ENCODE results near the gene ENDOV. TPM values are rescaled to one million over a fixed set of nuclear protein-coding genes. Genes with fewer than 3 reads are reported as not detected.

ENDOV gene
- total RNA-seq, 2 experiments from 2014 or later, result 16.8 to 18.1 TPM

- POLR2A ChIA-PET, result interaction anchor here (0.6 to 1.3 kb wide), 3 partner anchors 16 to 1238 kb away, joined by 3 to 4 read pairs (median 4); no protein-coding TSS in a partner anchor
Observed at GRCh38 chr17:80377798-80378197, 37.2 kb upstream of the ENDOV start.

DNA sequence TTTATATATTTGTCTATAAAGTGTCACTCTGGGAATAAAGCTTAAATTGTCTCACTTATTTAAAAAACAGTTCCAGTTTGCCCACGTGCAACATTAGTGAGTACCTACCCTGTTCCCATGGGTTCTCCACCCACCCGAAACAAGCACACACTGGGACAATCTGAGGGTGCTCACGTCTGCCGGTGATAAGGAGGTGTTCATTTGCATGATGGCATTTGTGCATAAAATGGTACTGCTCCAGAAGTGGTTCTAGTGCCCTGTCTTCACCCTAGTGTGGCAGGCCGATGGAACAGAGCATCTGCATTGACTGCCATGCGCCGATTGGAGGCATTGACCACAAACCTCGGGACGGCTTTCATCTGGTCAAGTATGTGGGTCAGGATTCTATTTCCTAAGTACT lies 35.6 kb upstream of the ENDOV start:
- no peak overlapping the region for H3K27ac Mint-ChIP-seq
- TF ChIP-seq CTCF (IDR thresholded peaks at IDR 0.05), result no peak
- H3K9me3 Mint-ChIP-seq, result no peaks in the 10 kb centered on the region
- CTCF ChIA-PET, result interaction anchor here (0.8 kb wide), 1 partner anchor 126 kb away, joined by 3 read pairs; no protein-coding TSS in a partner anchor
- H3K36me3 Mint-ChIP-seq (ENCODE audit: low read depth), result peaks cover 64% of the 10 kb centered on the region
- intact Hi-C loops (cut with micrococcal nuclease), result no loop called here
- H3K4me3 Mint-ChIP-seq, result no peak overlapping the region
- ATAC-seq (no peak), DNase-seq (no peak)
- POLR2A ChIA-PET, result interaction anchor here (1.3 kb wide), 1 partner anchor 19 kb away, joined by 4 read pairs; no protein-coding TSS in a partner anchor
- H3K4me1 Mint-ChIP-seq (ENCODE audit: low read depth), result no peaks in the 10 kb centered on the region
- no peaks in the 10 kb centered on the region for H3K27me3 Mint-ChIP-seq

More at GRCh38 chr17:80377798-80378197, 37.2 kb upstream of the ENDOV start:
- Mint-ChIP-seq H3K9me3 (no peaks in the 10 kb centered on the region), H3K4me3 (no peak overlapping the region), H3K4me1 (ENCODE audit: low read depth) (no peaks in the 10 kb centered on the region), H3K27me3 (no peaks in the 10 kb centered on the region), H3K36me3 (ENCODE audit: low read depth) (peaks cover 60% of the 10 kb centered on the region), H3K27ac (no peak overlapping the region)
- TF ChIP-seq CTCF (IDR thresholded peaks at IDR 0.05), result no peak
- no peak for ATAC-seq
- CTCF ChIA-PET, result interaction anchor here (1.1 kb wide), 1 partner anchor 276 kb away, joined by 3 read pairs; the partner anchor contains the start of gene GAA
- DNase-seq, result no peak
- intact Hi-C loops (cut with micrococcal nuclease), result no loop called here

- peaks cover 63% of the 10 kb centered on the region for H3K36me3 Mint-ChIP-seq (ENCODE audit: low read depth)
- CTCF ChIA-PET, result no interaction called here
- H3K4me1 Mint-ChIP-seq (ENCODE audit: low read depth), result no peaks in the 10 kb centered on the region
- no peak for TF ChIP-seq CTCF (IDR thresholded peaks at IDR 0.05)
- intact Hi-C loops (cut with micrococcal nuclease), result no loop called here
- H3K27ac Mint-ChIP-seq, result no peak overlapping the region
- H3K27me3 Mint-ChIP-seq, result no peaks in the 10 kb centered on the region
- no peak for ATAC-seq
- no peak overlapping the region for H3K4me3 Mint-ChIP-seq
- no peak for DNase-seq
- POLR2A ChIA-PET, result interaction anchor here (0.8 to 1.3 kb wide), 2 partner anchors 10 to 31 kb away, joined by 3 read pairs; no protein-coding TSS in a partner anchor
- H3K9me3 Mint-ChIP-seq, result no peaks in the 10 kb centered on the region
Observed at GRCh38 chr17:80380068-80380467, 34.9 kb upstream of the ENDOV start.

DNA sequence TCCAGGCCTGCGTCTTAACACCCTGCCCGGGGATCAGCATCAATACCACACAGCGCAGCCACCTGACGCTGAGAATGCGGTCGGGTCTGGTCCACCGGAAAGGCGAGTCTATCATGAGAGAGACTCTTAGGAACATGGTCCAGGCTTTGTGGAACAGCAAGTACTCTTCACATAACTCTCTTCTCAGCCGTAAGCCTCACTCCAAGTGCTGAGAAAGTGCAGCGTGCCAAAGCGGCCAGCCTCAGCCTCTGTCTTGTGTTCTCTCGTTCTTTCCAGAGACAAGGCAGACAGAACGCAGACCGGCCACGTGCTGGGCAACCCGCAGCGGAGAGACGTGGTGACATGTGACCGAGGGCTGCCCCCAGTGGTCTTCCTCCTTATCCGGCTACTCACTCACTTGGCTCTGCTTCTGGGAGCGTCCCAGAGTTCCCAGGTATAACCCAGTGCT lies 34.4 kb upstream of the ENDOV start:
- intact Hi-C loops (cut with micrococcal nuclease), result no loop called here
- Mint-ChIP-seq H3K27me3 (no peaks in the 10 kb centered on the region), H3K36me3 (ENCODE audit: low read depth) (peaks cover 60% of the 10 kb centered on the region), H3K27ac (no peak overlapping the region), H3K4me3 (no peak overlapping the region), H3K9me3 (no peaks in the 10 kb centered on the region), H3K4me1 (ENCODE audit: low read depth) (no peaks in the 10 kb centered on the region)
- TF ChIP-seq CTCF (IDR thresholded peaks at IDR 0.05), result no peak
- ChIA-PET POLR2A (interaction anchor here (0.8 to 1.3 kb wide), 2 partner anchors 10 to 32 kb away, joined by 3 read pairs; no protein-coding TSS in a partner anchor), CTCF (no interaction called here)
- no peak for DNase-seq
- ATAC-seq, result no peak

GRCh38 chr17:80381416-80381923 lies 33.5 kb upstream of the ENDOV start:
- TF ChIP-seq CTCF (IDR thresholded peaks at IDR 0.05), result no peak
- Mint-ChIP-seq H3K4me3 (no peak overlapping the region), H3K36me3 (ENCODE audit: low read depth) (peaks cover 61% of the 10 kb centered on the region), H3K27me3 (no peaks in the 10 kb centered on the region), H3K9me3 (no peaks in the 10 kb centered on the region), H3K27ac (no peak overlapping the region), H3K4me1 (ENCODE audit: low read depth) (no peaks in the 10 kb centered on the region)
- ATAC-seq, result no peak
- intact Hi-C loops (cut with micrococcal nuclease), result no loop called here
- DNase-seq, result no peak
- ChIA-PET CTCF (interaction anchor here (1.6 kb wide), 1 partner anchor 20 kb away, joined by 3 read pairs; no protein-coding TSS in a partner anchor), POLR2A (interaction anchor here (0.7 to 1.1 kb wide), 2 partner anchors 8 to 19 kb away, joined by 3 read pairs; no protein-coding TSS in a partner anchor)

Measured in activated CD8-positive, alpha-beta T cell treated with anti-CD3 and anti-CD28 coated beads for 36 hours (primary cell).